Measurements from ENCODE around the gene NT5C1B. TPM values are rescaled to one million over a fixed set of nuclear protein-coding genes. Genes with fewer than 3 reads are reported as not detected.

Gene NT5C1B
- total RNA-seq, 1 experiment from 2014 or later, result not detected

- Mint-ChIP-seq H3K4me3 (ENCODE audit: unreplicated experiment) (no peak overlapping the region), H3K27me3 (ENCODE audit: insufficient read depth, unreplicated experiment) (no peaks in the 10 kb centered on the region), H3K27ac (ENCODE audit: low read depth, unreplicated experiment) (no peak overlapping the region), H3K36me3 (ENCODE audit: insufficient read depth, unreplicated experiment) (no peaks in the 10 kb centered on the region), H3K9me3 (ENCODE audit: unreplicated experiment) (no peaks in the 10 kb centered on the region), H3K4me1 (ENCODE audit: insufficient read depth, unreplicated experiment) (no peaks in the 10 kb centered on the region)
- no TSS peak for BruUV-seq (replicated peaks)
- no peak for DNase-seq (ENCODE audit: unreplicated experiment)
- CTCF ChIA-PET, result interaction anchor here (0.7 to 1.3 kb wide), 3 partner anchors 34 to 1337 kb away, joined by 3 to 5 read pairs (median 4); partner anchors contain the start of gene RDH14
- no peak for TF ChIP-seq CTCF (IDR thresholded peaks at IDR 0.05; ENCODE audit: unreplicated experiment)
- POLR2A ChIA-PET, result no interaction called here
- intact Hi-C loops (cut with micrococcal nuclease), result loop anchor here (10.0 kb wide), 1 partner anchor 460 kb away; no protein-coding TSS in a partner anchor
These were observed 64.1 kb downstream of the NT5C1B start for GRCh38 chr2:18525236-18525635.

- no peaks in the 10 kb centered on the region for H3K9me3 Mint-ChIP-seq (ENCODE audit: unreplicated experiment)
- ChIA-PET POLR2A (no interaction called here), CTCF (interaction anchor here (0.6 to 6.5 kb wide), 6 partner anchors 8 to 1340 kb away, joined by 4 to 44 read pairs (median 24); no protein-coding TSS in a partner anchor)
- no peak overlapping the region for H3K4me3 Mint-ChIP-seq (ENCODE audit: unreplicated experiment)
- no TSS peak for BruUV-seq (replicated peaks)
- no peak overlapping the region for H3K27ac Mint-ChIP-seq (ENCODE audit: low read depth, unreplicated experiment)
- no peaks in the 10 kb centered on the region for H3K4me1 Mint-ChIP-seq (ENCODE audit: insufficient read depth, unreplicated experiment)
- no peaks in the 10 kb centered on the region for H3K27me3 Mint-ChIP-seq (ENCODE audit: insufficient read depth, unreplicated experiment)
- peaks cover 5% of the 10 kb centered on the region for H3K36me3 Mint-ChIP-seq (ENCODE audit: insufficient read depth, unreplicated experiment)
- no peak for TF ChIP-seq CTCF (IDR thresholded peaks at IDR 0.05; ENCODE audit: unreplicated experiment)
- intact Hi-C loops (cut with micrococcal nuclease), result loop anchor here (5.0 to 10.0 kb wide), 2 partner anchors 462 to 1145 kb away; no protein-coding TSS in a partner anchor
- no peak for DNase-seq (ENCODE audit: unreplicated experiment)
These were observed 66.8 kb downstream of the NT5C1B start for GRCh38 chr2:18522484-18523146.

- peaks cover 5% of the 10 kb centered on the region for H3K36me3 Mint-ChIP-seq (ENCODE audit: insufficient read depth, unreplicated experiment)
- no peak overlapping the region for H3K4me3 Mint-ChIP-seq (ENCODE audit: unreplicated experiment)
- ChIA-PET POLR2A (interaction anchor here (0.6 to 1.2 kb wide), 5 partner anchors 10 to 861 kb away, joined by 3 to 4 read pairs (median 3); no protein-coding TSS in a partner anchor), CTCF (interaction anchor here (0.6 to 6.5 kb wide), 60 partner anchors 10 to 1495 kb away, joined by 3 to 44 read pairs (median 4); partner anchors contain the start of gene RDH14)
- no TSS peak for BruUV-seq (replicated peaks)
- no peak overlapping the region for H3K27ac Mint-ChIP-seq (ENCODE audit: low read depth, unreplicated experiment)
- intact Hi-C loops (cut with micrococcal nuclease), result loop anchor here (1.0 to 10.0 kb wide), 7 partner anchors 86 to 1343 kb away; no protein-coding TSS in a partner anchor
- no peaks in the 10 kb centered on the region for H3K27me3 Mint-ChIP-seq (ENCODE audit: insufficient read depth, unreplicated experiment)
- TF ChIP-seq CTCF (IDR thresholded peaks at IDR 0.05; ENCODE audit: unreplicated experiment), result peak; percentile 95
- H3K4me1 Mint-ChIP-seq (ENCODE audit: insufficient read depth, unreplicated experiment), result no peaks in the 10 kb centered on the region
- H3K9me3 Mint-ChIP-seq (ENCODE audit: unreplicated experiment), result no peaks in the 10 kb centered on the region
- peak; percentile 78 for DNase-seq (ENCODE audit: unreplicated experiment)
These were observed 68.6 kb downstream of the NT5C1B start for GRCh38 chr2:18520451-18521425.
